ENCODE measurements around the gene ROPN1.
"Not testable (repeated sequence)": the region's sequence is repeated elsewhere in the genome, so short reads cannot be mapped to it uniquely, and the experiment has no call there.

DNA sequence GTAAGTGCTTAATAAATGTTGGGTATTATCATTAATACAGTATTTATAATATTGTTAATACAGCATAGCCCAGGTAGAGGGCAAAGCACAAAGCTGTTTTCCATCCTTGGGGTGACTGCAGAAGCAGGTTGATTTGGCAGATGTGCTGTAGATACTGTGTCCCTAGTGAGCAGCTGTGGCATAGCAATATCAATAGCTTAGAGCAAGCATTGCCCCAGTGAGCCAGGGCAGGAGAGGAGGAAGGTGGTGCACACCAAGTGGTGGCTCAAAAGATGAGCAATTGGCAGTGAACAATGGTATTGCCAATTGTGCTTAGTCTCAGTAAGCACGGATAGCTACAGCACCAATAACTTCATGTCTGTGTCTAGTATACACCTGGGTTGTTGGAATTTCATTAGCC, 25.1 kb downstream of the ROPN1 start:
- not testable (repeated sequence) for TF ChIP-seq CREB1 (IDR thresholded peaks at IDR 0.05; ENCODE audit: low read depth); TCF12 (IDR thresholded peaks at IDR 0.05; ENCODE audit: low read depth, low read length); SP1 (IDR thresholded peaks at IDR 0.05; ENCODE audit: low read depth, low read length); YY1 (IDR thresholded peaks at IDR 0.05; ENCODE audit: low read depth, low read length); IKZF2 (IDR thresholded peaks at IDR 0.05); NBN (IDR thresholded peaks at IDR 0.05); POLR2A (IDR thresholded peaks at IDR 0.05; ENCODE audit: low read depth, low read length); HDGF (IDR thresholded peaks at IDR 0.05); BMI1 (IDR thresholded peaks at IDR 0.05; ENCODE audit: borderline replicate concordance); KDM1A (IDR thresholded peaks at IDR 0.05; ENCODE audit: borderline replicate concordance); ZBED1 (IDR thresholded peaks at IDR 0.05; ENCODE audit: borderline replicate concordance)
- TF ChIP-seq, protein P1, sequence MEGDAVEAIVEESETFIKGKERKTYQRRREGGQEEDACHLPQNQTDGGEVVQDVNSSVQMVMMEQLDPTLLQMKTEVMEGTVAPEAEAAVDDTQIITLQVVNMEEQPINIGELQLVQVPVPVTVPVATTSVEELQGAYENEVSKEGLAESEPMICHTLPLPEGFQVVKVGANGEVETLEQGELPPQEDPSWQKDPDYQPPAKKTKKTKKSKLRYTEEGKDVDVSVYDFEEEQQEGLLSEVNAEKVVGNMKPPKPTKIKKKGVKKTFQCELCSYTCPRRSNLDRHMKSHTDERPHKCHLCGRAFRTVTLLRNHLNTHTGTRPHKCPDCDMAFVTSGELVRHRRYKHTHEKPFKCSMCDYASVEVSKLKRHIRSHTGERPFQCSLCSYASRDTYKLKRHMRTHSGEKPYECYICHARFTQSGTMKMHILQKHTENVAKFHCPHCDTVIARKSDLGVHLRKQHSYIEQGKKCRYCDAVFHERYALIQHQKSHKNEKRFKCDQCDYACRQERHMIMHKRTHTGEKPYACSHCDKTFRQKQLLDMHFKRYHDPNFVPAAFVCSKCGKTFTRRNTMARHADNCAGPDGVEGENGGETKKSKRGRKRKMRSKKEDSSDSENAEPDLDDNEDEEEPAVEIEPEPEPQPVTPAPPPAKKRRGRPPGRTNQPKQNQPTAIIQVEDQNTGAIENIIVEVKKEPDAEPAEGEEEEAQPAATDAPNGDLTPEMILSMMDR (IDR thresholded peaks at IDR 0.05 in 2 of 3, conservative IDR thresholded peaks at IDR 0.05 in 1 of 3; ENCODE audit: control insufficient read depth in 2 of 3, extremely low read depth in 1 of 3, insufficient read depth in 1 of 3, low read depth in 3 of 3, low read length in 3 of 3) = not testable (repeated sequence)
- TF ChIP-seq, protein P2, sequence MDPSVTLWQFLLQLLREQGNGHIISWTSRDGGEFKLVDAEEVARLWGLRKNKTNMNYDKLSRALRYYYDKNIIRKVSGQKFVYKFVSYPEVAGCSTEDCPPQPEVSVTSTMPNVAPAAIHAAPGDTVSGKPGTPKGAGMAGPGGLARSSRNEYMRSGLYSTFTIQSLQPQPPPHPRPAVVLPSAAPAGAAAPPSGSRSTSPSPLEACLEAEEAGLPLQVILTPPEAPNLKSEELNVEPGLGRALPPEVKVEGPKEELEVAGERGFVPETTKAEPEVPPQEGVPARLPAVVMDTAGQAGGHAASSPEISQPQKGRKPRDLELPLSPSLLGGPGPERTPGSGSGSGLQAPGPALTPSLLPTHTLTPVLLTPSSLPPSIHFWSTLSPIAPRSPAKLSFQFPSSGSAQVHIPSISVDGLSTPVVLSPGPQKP (IDR thresholded peaks at IDR 0.05; ENCODE audit: low read depth, low read length) = not testable (repeated sequence)
